Body of pancreas (tissue), 4 donors: ENCODE data around the gene SUN5.

Experiments
- POLR2A ChIP-seq, 3 donors: fragments of 450-650 bp; IDR thresholded peaks; one replicate each; pipeline ENCODE4 v1.6.1; 2016; ENCODE audit warnings: antibody characterized with exemption in 3 of 3, mild to moderate bottlenecking in 2 of 3
- TF ChIP-seq, protein P1 (sequence below), 7 experiments: fragments of 450-650 bp in 4 of 7; fragments of 200-600 bp in 3 of 7; sonication (generic) in 3 of 7; IDR thresholded peaks; one replicate each; pipeline ENCODE4 v1.5.1; 2016 to 2019; ENCODE audit warnings: antibody characterized with exemption in 7 of 7

DNA sequence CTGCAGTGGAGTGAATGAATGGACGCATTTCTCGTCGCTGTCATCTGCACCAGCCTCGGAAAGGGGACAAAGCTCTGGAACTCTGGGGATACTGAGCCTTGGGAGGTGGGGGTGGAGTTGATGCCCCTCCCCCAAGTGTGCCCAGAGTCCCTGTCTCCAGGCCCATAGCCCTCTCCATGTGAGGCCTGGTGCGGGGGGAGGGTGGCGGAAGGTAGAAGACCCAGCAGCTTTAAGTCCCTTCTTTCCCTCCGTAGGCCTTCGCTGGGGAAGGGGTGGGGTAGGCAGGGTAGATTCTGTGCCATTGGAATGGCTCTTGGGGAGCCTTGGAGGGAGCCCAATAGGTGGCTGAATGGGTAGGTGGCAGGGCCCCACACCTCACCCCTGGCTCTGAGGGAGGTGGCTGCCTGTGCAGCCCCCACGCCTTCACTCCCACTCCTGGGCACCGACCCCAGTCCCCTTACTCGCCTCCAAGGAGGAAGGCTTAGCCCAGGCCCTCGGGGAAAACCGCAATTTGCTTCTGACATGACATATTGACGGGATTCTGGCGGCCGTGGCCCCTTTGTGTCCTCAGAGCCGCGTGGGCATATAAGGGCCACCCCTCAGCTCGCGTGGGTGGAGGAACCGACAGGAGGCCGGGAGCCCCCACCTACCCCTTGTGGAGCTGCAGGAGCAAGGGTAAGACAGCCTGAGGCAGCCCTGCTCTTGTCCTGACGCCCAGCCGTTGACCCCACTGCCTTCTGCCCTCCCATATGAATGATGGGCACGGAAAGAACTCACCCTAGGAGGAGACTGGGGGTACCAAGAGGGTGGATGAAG, 49.3 kb upstream of the SUN5 start, which contains the start of gene BPIFB3:
- no peak for TF ChIP-seq POLR2A (IDR thresholded peaks at IDR 0.05)
- TF ChIP-seq, protein P1, sequence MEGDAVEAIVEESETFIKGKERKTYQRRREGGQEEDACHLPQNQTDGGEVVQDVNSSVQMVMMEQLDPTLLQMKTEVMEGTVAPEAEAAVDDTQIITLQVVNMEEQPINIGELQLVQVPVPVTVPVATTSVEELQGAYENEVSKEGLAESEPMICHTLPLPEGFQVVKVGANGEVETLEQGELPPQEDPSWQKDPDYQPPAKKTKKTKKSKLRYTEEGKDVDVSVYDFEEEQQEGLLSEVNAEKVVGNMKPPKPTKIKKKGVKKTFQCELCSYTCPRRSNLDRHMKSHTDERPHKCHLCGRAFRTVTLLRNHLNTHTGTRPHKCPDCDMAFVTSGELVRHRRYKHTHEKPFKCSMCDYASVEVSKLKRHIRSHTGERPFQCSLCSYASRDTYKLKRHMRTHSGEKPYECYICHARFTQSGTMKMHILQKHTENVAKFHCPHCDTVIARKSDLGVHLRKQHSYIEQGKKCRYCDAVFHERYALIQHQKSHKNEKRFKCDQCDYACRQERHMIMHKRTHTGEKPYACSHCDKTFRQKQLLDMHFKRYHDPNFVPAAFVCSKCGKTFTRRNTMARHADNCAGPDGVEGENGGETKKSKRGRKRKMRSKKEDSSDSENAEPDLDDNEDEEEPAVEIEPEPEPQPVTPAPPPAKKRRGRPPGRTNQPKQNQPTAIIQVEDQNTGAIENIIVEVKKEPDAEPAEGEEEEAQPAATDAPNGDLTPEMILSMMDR (IDR thresholded peaks at IDR 0.05) = no peak
